Thymus (tissue), 11 donors: ENCODE results near the gene PHKB. TPM values are rescaled to one million over a fixed set of nuclear protein-coding genes. Genes with fewer than 3 reads are reported as not detected.

Experiments used
- DNase-seq, 9 donors: peaks; one replicate each; pipeline ENCODE4 v3.0.0-alpha.2; 2013; ENCODE audit warnings: low spot score in 9 of 9, low read depth in 6 of 9, missing footprints in 1 of 9
- H3K27ac ChIP-seq, 2 donors: one replicate each; pipeline ENCODE4 v1.5.1; 2013; ENCODE audit warnings: control low read depth in 1 of 2, low read depth in 1 of 2, low read length in 1 of 2, mild to moderate bottlenecking in 1 of 2, moderate library complexity in 1 of 2
- H3K27me3 ChIP-seq, 2 donors: one replicate each; pipeline ENCODE4 v1.5.1; 2013; ENCODE audit warnings: low read length in 1 of 2; ENCODE audit not compliant: control insufficient read depth in 2 of 2, insufficient read depth in 1 of 2
- H3K36me3 ChIP-seq, 2 donors: one replicate each; pipeline ENCODE4 v1.5.1; 2013; ENCODE audit warnings: low read length in 1 of 2, mild to moderate bottlenecking in 1 of 2, moderate library complexity in 1 of 2; ENCODE audit not compliant: control insufficient read depth in 2 of 2, insufficient read depth in 2 of 2
- H3K4me1 ChIP-seq, 2 donors: one replicate each; pipeline ENCODE4 v1.5.1; 2013; ENCODE audit warnings: low read length in 2 of 2; ENCODE audit not compliant: control insufficient read depth in 2 of 2, insufficient read depth in 2 of 2
- H3K4me3 ChIP-seq, 2 donors: one replicate each; pipeline ENCODE4 v1.5.1; 2013; ENCODE audit warnings: low read length in 2 of 2, control low read depth in 1 of 2, mild to moderate bottlenecking in 1 of 2
- H3K9me3 ChIP-seq, 2 donors: one replicate each; pipeline ENCODE4 v1.5.1; 2013; ENCODE audit warnings: low read length in 1 of 2, mild to moderate bottlenecking in 1 of 2; ENCODE audit not compliant: control insufficient read depth in 2 of 2, insufficient read depth in 1 of 2
- WGBS: extraction: QIAGEN DNeasy Blood & Tissue Kit; methylation state at CpG from one replicate; pipeline ENCODE4 v1.1.7; 2013; 5-methylcytosine and 5-hydroxymethylcytosine counted together
- polyA plus RNA-seq: library from polyadenylated mRNA; stranded (reverse); fragments of 200-250 nt; gene quantifications from one replicate; pipeline ENCODE4 v1.2.3, GENCODE V29; 2013
- total RNA-seq: library from RNA; stranded (reverse); fragments of 120-200 nt; gene quantifications from one replicate; pipeline ENCODE4 v1.2.4, GENCODE V29; 2013
- donor health status: healthy.

The PHKB gene
- total and polyA plus RNA-seq, 2 donors: 34.7 to 35.1 TPM

GRCh38 chr16:47644661-47645060 is 183.5 kb downstream of the PHKB start:
- Histone ChIP-seq H3K36me3 (peaks cover 0 to 11% of the 10 kb centered on the region in 2 donors), H3K4me1 (no peaks in the 10 kb centered on the region), H3K4me3 (no peak overlapping the region), H3K9me3 (no peaks in the 10 kb centered on the region), H3K27me3 (no peaks in the 10 kb centered on the region), H3K27ac (no peak overlapping the region)
- no peak for DNase-seq

DNA sequence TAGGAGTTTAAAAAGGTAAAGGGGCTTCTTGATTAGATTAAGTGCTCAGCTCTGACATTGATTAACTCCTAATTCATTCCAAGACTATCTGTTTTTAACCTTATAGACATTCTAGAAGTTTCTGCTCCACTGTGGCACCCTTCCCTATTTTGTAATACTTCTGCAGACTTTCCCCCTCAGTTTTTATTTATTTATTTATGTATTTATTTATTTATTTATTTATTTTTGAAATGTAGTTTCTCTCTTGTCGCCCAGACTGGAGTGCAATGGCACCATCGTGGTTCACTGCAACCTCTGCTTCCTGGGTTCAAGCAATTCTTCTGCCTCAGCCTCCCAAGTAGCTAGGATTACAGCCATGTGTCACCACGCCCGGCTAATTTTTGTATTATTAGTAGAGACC is 185.8 kb downstream of the PHKB start:
- peaks cover 0 to 11% of the 10 kb centered on the region in 2 donors for H3K36me3 ChIP-seq
- no peaks in the 10 kb centered on the region for H3K9me3 ChIP-seq
- DNase-seq: no peak
- no peaks in the 10 kb centered on the region for H3K4me1 ChIP-seq
- no peak overlapping the region for H3K27ac ChIP-seq
- 96% methylated on average over 4 of the region's 4 CpGs for WGBS
- H3K4me3 ChIP-seq: no peak overlapping the region
- H3K27me3 ChIP-seq: no peaks in the 10 kb centered on the region

DNA sequence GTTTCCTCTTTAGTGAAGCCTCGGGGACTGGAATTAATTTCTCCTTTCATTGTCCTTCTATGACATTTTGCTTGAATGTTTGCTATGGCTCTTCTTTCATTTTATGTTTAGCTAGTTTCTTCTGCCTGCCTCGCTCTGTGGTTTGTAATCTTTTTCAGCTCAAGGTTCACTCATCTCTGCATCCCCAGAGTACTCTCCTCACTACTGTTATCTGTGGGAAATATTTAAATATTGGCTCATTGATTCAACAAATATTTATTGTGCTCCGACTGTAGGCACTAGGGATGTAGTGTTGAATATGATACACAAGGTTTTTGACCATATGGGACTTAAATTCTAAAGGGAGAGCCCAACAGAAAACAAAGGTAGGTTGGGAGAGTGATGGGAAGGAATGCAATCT is 195.9 kb downstream of the PHKB start:
- Histone ChIP-seq H3K9me3 (no peaks in the 10 kb centered on the region), H3K4me3 (no peak overlapping the region), H3K27ac (no peak overlapping the region), H3K36me3 (peaks cover 9 to 13% of the 10 kb centered on the region in 2 donors), H3K27me3 (no peaks in the 10 kb centered on the region), H3K4me1 (no peaks in the 10 kb centered on the region)
- WGBS: 97% methylated on average over 3 of the region's 3 CpGs
- no peak for DNase-seq

GRCh38 chr16:47657977-47658376 is 196.8 kb downstream of the PHKB start:
- no peak for DNase-seq
- H3K4me1 ChIP-seq: no peaks in the 10 kb centered on the region
- no peaks in the 10 kb centered on the region for H3K27me3 ChIP-seq
- no peak overlapping the region for H3K27ac ChIP-seq
- WGBS: 98% methylated on average over 1 of the region's 1 CpG
- no peak overlapping the region for H3K4me3 ChIP-seq
- H3K36me3 ChIP-seq: peaks cover 9 to 13% of the 10 kb centered on the region in 2 donors
- H3K9me3 ChIP-seq: no peaks in the 10 kb centered on the region

DNA sequence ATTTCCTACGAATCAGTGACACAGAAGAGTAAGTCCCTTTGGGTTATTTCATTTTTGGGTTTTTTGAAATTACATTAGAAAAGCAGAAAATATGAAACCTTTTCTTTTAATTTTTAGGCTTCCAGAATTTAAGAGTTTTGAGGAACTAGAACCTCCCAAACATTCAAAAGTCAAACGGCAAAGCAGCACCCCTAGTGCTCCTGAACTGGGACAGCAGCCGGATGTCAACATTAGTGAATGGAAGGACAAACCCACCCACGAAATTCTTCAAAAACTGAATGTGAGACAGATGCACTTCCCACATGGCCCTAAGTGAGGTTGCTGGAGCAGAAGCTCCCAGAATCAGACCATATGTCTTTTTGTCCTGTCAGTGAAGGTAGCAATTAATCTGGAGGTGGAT is 199.4 kb downstream of the PHKB start:
- DNase-seq: no peak
- Histone ChIP-seq H3K36me3 (peaks cover 5 to 16% of the 10 kb centered on the region in 2 donors), H3K27ac (no peak overlapping the region), H3K4me1 (no peaks in the 10 kb centered on the region), H3K27me3 (no peaks in the 10 kb centered on the region), H3K9me3 (no peaks in the 10 kb centered on the region), H3K4me3 (no peak overlapping the region)
- WGBS: 99% methylated on average over 4 of the region's 4 CpGs

- Histone ChIP-seq H3K4me1 (no peaks in the 10 kb centered on the region), H3K4me3 (no peak overlapping the region), H3K36me3 (peaks cover 6 to 18% of the 10 kb centered on the region in 2 donors), H3K27ac (no peak overlapping the region), H3K9me3 (no peaks in the 10 kb centered on the region), H3K27me3 (no peaks in the 10 kb centered on the region)
- no peak for DNase-seq
- WGBS: 97% methylated on average over 4 of the region's 4 CpGs
These were observed 203.7 kb downstream of the PHKB start for GRCh38 chr16:47664653-47665325.

DNA sequence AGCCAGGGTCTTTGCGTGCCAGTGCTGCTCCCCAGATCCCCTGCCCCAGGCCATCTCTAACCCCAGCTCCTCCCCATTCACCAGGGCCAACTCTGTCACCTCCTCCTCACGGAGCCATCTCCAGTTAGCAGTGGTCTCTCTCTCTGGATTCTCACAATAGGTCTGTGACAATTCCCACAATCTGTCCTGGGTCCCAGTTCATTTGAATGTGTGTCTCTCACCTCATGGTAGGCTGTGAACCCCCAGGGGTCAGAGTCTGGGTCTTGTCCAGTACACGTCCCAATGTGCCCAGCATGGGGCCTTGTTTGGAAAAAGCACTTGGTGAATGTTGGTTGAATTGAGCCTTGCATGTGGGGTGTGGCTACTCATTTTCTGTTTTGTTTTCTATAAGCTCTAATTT is 205.3 kb downstream of the PHKB start:
- peaks cover 2 to 11% of the 10 kb centered on the region in 2 donors for H3K36me3 ChIP-seq

GRCh38 chr16:47667956-47668355 is 206.8 kb downstream of the PHKB start:
- Histone ChIP-seq H3K4me1 (no peaks in the 10 kb centered on the region), H3K36me3 (peaks cover 2 to 8% of the 10 kb centered on the region in 2 donors), H3K27me3 (no peaks in the 10 kb centered on the region), H3K4me3 (no peak overlapping the region), H3K9me3 (no peaks in the 10 kb centered on the region), H3K27ac (no peak overlapping the region)
- DNase-seq: no peak
- WGBS: 98% methylated on average over 6 of the region's 6 CpGs

More for the DNA sequence above, 205.3 kb downstream of the PHKB start:
- 98% methylated on average over 3 of the region's 3 CpGs for whole genome bisulfite sequencing
- Histone ChIP-seq H3K4me3 (no peak overlapping the region), H3K9me3 (no peaks in the 10 kb centered on the region), H3K4me1 (no peaks in the 10 kb centered on the region), H3K27me3 (no peaks in the 10 kb centered on the region), H3K27ac (no peak overlapping the region)
- DNase-seq: no peak

DNA sequence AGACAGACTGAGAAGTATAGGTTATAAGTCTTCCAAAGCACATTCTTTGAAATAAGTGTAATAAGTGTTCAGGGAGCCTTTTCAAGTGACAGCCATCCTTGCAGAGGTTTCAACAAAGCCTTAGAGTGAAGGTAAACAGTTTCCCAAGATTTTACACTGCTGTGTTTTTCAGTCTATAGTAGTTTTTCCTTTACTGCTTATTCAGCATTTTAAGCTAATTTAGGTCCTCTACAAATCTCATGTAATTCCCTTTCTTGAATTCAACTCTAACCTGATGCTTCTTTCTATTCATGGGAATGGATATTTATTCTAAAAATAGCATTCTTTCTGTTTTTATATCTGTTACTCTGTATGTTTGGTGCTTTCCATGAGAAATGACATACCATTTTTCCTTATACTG is 211.3 kb downstream of the PHKB start:
- no peaks in the 10 kb centered on the region for H3K4me1 ChIP-seq
- H3K27me3 ChIP-seq: no peaks in the 10 kb centered on the region
- no peak for DNase-seq
- peaks cover 4 to 7% of the 10 kb centered on the region in 2 donors for H3K36me3 ChIP-seq
- H3K9me3 ChIP-seq: no peaks in the 10 kb centered on the region
- H3K27ac ChIP-seq: no peak overlapping the region
- no peak overlapping the region for H3K4me3 ChIP-seq
